HepG2 (cell line): ENCODE data around the gene MAST1. TPM values are rescaled to one million over a fixed set of nuclear protein-coding genes. Genes with fewer than 3 reads are reported as not detected.

Experiments
- AHDC1 ChIP-seq: sonication (generic); formaldehyde crosslinking; IDR thresholded peaks from 2 replicates; pipeline ENCODE4 v1.5.1; 2020; ENCODE audit warnings: mild to moderate bottlenecking, missing genetic modification reagents, borderline replicate concordance
- BORCS8-MEF2B ChIP-seq: sonication (generic); formaldehyde crosslinking; IDR thresholded peaks from 2 replicates; pipeline ENCODE4 v1.8.0; 2022; ENCODE audit warnings: mild to moderate bottlenecking, missing genetic modification reagents
- CENPT ChIP-seq: sonication (generic); formaldehyde crosslinking; IDR thresholded peaks from 2 replicates; pipeline ENCODE4 v1.8.0; 2022; ENCODE audit warnings: low read depth, mild to moderate bottlenecking, moderate library complexity, missing genetic modification reagents
- DNMT1 ChIP-seq: sonication (generic); formaldehyde crosslinking; IDR thresholded peaks from 2 replicates; pipeline ENCODE4 v1.5.1; 2020; ENCODE audit warnings: mild to moderate bottlenecking, missing genetic modification reagents
- ERF ChIP-seq: IDR thresholded peaks from 2 replicates; pipeline ENCODE4 v1.6.1; 2018; ENCODE audit warnings: missing biosample characterization, missing genetic modification reagents
- HNRNPK ChIP-seq: fragments of 200-400 bp; formaldehyde crosslinking; IDR thresholded peaks from 2 replicates; pipeline ENCODE4 v1.6.1; 2018; ENCODE audit warnings: low read length, low read depth, moderate library complexity, mild to moderate bottlenecking; ENCODE audit not compliant: poor library complexity, severe bottlenecking
- HOXA7 ChIP-seq: sonication (generic); formaldehyde crosslinking; IDR thresholded peaks from 2 replicates; pipeline ENCODE4 v1.8.1; 2022; ENCODE audit warnings: mild to moderate bottlenecking, missing genetic modification reagents, moderate library complexity
- KMT2B ChIP-seq: IDR thresholded peaks from 2 replicates; pipeline ENCODE4 v1.6.1; 2016; ENCODE audit warnings: missing genetic modification reagents, missing compliant biosample characterization
- RBFOX2 ChIP-seq: fragments of 200-400 bp; formaldehyde crosslinking; IDR thresholded peaks from 2 replicates; pipeline ENCODE4 v1.6.1; 2017; ENCODE audit warnings: low read depth, mild to moderate bottlenecking, low read length
- SALL2 ChIP-seq: sonication (generic); formaldehyde crosslinking; IDR thresholded peaks from 2 replicates; pipeline ENCODE4 v1.8.1; 2023; ENCODE audit warnings: mild to moderate bottlenecking, missing genetic modification reagents, inconsistent platforms
- SMAD3 ChIP-seq: sonication (generic); formaldehyde crosslinking; IDR thresholded peaks from 2 replicates; pipeline ENCODE4 v1.4.0; 2020; ENCODE audit warnings: missing genetic modification reagents
- SMARCC2 ChIP-seq: fragments of 450-650 bp; IDR thresholded peaks from 2 replicates; pipeline ENCODE4 v1.6.1; 2017; ENCODE audit warnings: antibody characterized with exemption, mild to moderate bottlenecking
- TBX3 ChIP-seq: fragments of 450-650 bp; IDR thresholded peaks from 2 replicates; pipeline ENCODE4 v1.6.1; 2017; ENCODE audit warnings: antibody characterized with exemption, mild to moderate bottlenecking, inconsistent platforms, borderline replicate concordance
- TRIM24 ChIP-seq: sonication (generic); formaldehyde crosslinking; IDR thresholded peaks from 2 replicates; pipeline ENCODE4 v1.8.0; 2022; ENCODE audit warnings: mild to moderate bottlenecking, missing genetic modification reagents
- ZBTB33 ChIP-seq: sonication (generic); formaldehyde crosslinking; IDR thresholded peaks from 2 replicates; pipeline ENCODE4 v1.4.0; 2020; ENCODE audit warnings: missing genetic modification reagents
- ZEB1 ChIP-seq: IDR thresholded peaks from 2 replicates; pipeline ENCODE4 v1.6.1; 2012; ENCODE audit warnings: mild to moderate bottlenecking, low read depth, inconsistent platforms; ENCODE audit not compliant: insufficient replicate concordance
- ZFAT ChIP-seq: sonication (generic); formaldehyde crosslinking; conservative IDR thresholded peaks from 2 replicates; pipeline ENCODE4 v1.8.1; 2023; ENCODE audit warnings: missing genetic modification reagents, inconsistent platforms
- ZNF230 ChIP-seq: sonication (generic); formaldehyde crosslinking; IDR thresholded peaks from 2 replicates; pipeline ENCODE4 v1.4.0; 2020; ENCODE audit warnings: mild to moderate bottlenecking, missing genetic modification reagents
- ZNF234 ChIP-seq: sonication (generic); formaldehyde crosslinking; conservative IDR thresholded peaks from 2 replicates; pipeline ENCODE4 v1.5.1; 2020; ENCODE audit warnings: mild to moderate bottlenecking, missing genetic modification reagents
- ZNF576 ChIP-seq: sonication (generic); formaldehyde crosslinking; IDR thresholded peaks from 2 replicates; pipeline ENCODE4 v1.4.0; 2020; ENCODE audit warnings: mild to moderate bottlenecking, missing genetic modification reagents
- ZNF678 ChIP-seq: sonication (generic); formaldehyde crosslinking; IDR thresholded peaks from 2 replicates; pipeline ENCODE4 v1.4.0; 2020; ENCODE audit warnings: mild to moderate bottlenecking, missing genetic modification reagents
- ZNF790 ChIP-seq: sonication (generic); formaldehyde crosslinking; IDR thresholded peaks from 2 replicates; pipeline ENCODE4 v1.8.0; 2022; ENCODE audit warnings: missing genetic modification reagents, mild to moderate bottlenecking, borderline replicate concordance
- polyA plus RNA-seq, 8 experiments: library from polyadenylated mRNA; depleted of rRNA in 3 of 8; stranded (reverse) in 7 of 8; unstranded in 1 of 8; fragments of >200 nt; fragmentation: Illumina TruSeq in 4 of 8; extraction: Trizol in 4 of 8; gene quantifications; 2 replicates each; pipeline versions ENCODE4 v1.2.1 to v1.2.3, GENCODE V29; 2011 to 2016; ENCODE audit warnings: low read depth in 4 of 8, missing spikeins in 1 of 8, mixed read lengths in 1 of 8; ENCODE audit not compliant: insufficient read depth in 1 of 8
- total RNA-seq, 5 experiments: library from RNA; depleted of rRNA; stranded (reverse); fragments of >200 nt; fragmentation: Illumina TruSeq; extraction: Trizol; gene quantifications; 2 replicates each; pipeline ENCODE4 v1.2.3, GENCODE V29; 2016; ENCODE audit warnings: low read depth in 1 of 5

Gene MAST1
- total and polyA plus RNA-seq, 2 of the 13 experiments (the other 11 are each of a cell fraction or from before 2014, with no cell fraction given) = 0.73 to 4.7 TPM

- no peak for TF ChIP-seq TBX3
- no peak for TF ChIP-seq ZNF234 (CRISPR knock-in tag)
- no peak for TF ChIP-seq ZEB1
- TF ChIP-seq ZNF230 (CRISPR knock-in tag) = no peak
- no peak for TF ChIP-seq BORCS8-MEF2B (CRISPR knock-in tag)
- no peak for TF ChIP-seq SMAD3 (CRISPR knock-in tag)
- TF ChIP-seq AHDC1 (CRISPR knock-in tag) = no peak
- TF ChIP-seq ZFAT (CRISPR knock-in tag) = no peak
- TF ChIP-seq CENPT = no peak
- peak; percentile 50 for TF ChIP-seq HNRNPK
- TF ChIP-seq ZNF790 (CRISPR knock-in tag) = no peak
- TF ChIP-seq SMARCC2 = no peak
- no peak for TF ChIP-seq TRIM24 (CRISPR knock-in tag)
- TF ChIP-seq KMT2B (CRISPR knock-in tag) = no peak
- no peak for TF ChIP-seq RBFOX2
- TF ChIP-seq DNMT1 = no peak
- 0 out of 2 replicates have a peak, but pooled peaks have one; percentile 15 for TF ChIP-seq ZBTB33
- TF ChIP-seq ZNF576 (CRISPR knock-in tag) = no peak
- no peak for TF ChIP-seq HOXA7 (CRISPR knock-in tag)
- TF ChIP-seq ERF (CRISPR knock-in tag) = peak; percentile 79; the same call in 1 of the 2 replicates
- no peak for TF ChIP-seq ZNF678 (CRISPR knock-in tag)
- TF ChIP-seq SALL2 (CRISPR knock-in tag) = no peak
Measured at GRCh38 chr19:12825254-12826131, 12.8 kb upstream of the MAST1 start (continued).
